Transverse colon (tissue), 4 donors: ENCODE data around the gene PTH1R. TPM values are rescaled to one million over a fixed set of nuclear protein-coding genes. Genes with fewer than 3 reads are reported as not detected.

ENCODE experiments used
- DNase-seq: peaks from one replicate; pipeline ENCODE4 v3.0.0-alpha.2; 2019
- H3K27ac ChIP-seq, 4 donors: fragments of 200-600 bp; sonication (generic); 2 replicates each; pipeline ENCODE4 v1.5.1; 2016 to 2018; ENCODE audit warnings: inconsistent platforms in 4 of 4
- H3K27me3 ChIP-seq: fragments of 200-600 bp; sonication (generic); 2 replicates; pipeline ENCODE4 v1.5.1; 2017; ENCODE audit warnings: inconsistent platforms
- H3K36me3 ChIP-seq, 4 donors: fragments of 200-600 bp; sonication (generic); 2 replicates each; pipeline ENCODE4 v1.5.1; 2017 to 2019; ENCODE audit warnings: inconsistent platforms in 4 of 4
- H3K4me1 ChIP-seq, 4 donors: fragments of 200-600 bp; sonication (generic); 2 replicates each; pipeline ENCODE4 v1.5.1; 2017 to 2020; ENCODE audit warnings: inconsistent platforms in 4 of 4
- H3K4me3 ChIP-seq, 4 donors: fragments of 200-600 bp; sonication (generic); 1 replicate in 1 of 4; 2 replicates in 3 of 4; pipeline versions ENCODE4 v1.5.1 to v1.6.1; 2017 to 2019; ENCODE audit warnings: inconsistent platforms in 4 of 4
- H3K9me3 ChIP-seq, 2 donors: fragments of 200-600 bp; sonication (generic); 2 replicates each; pipeline ENCODE4 v1.5.1; 2017 to 2019; ENCODE audit warnings: inconsistent platforms in 2 of 2
- EP300 ChIP-seq: sonication (generic); formaldehyde crosslinking; IDR thresholded peaks from one replicate; pipeline ENCODE4 v1.6.1; 2017; ENCODE audit warnings: antibody characterized with exemption, low read depth
- POLR2A ChIP-seq: fragments of 450-650 bp; IDR thresholded peaks from one replicate; pipeline ENCODE4 v1.6.1; 2016; ENCODE audit warnings: antibody characterized with exemption, mild to moderate bottlenecking, moderate library complexity
- POLR2AphosphoS5 ChIP-seq, 3 donors: sonication (generic); formaldehyde crosslinking; IDR thresholded peaks; one replicate each; pipeline ENCODE4 v1.6.1; 2016; ENCODE audit warnings: antibody characterized with exemption in 3 of 3
- WGBS, 2 donors: methylation state at CpG; one replicate each; pipeline ENCODE4 v1.1.5; 2018; ENCODE audit warnings: low coverage in 1 of 2; 5-methylcytosine and 5-hydroxymethylcytosine counted together
- in situ Hi-C, 4 donors: fragments of 200-750 bp; cut with MboI; loops; one replicate each; pipeline versions ENCODE4 v1.15.0 to v1.15.1; 2017; ENCODE audit warnings: low sequenced_read_pairs in 3 of 4, low pct_ligation_motif_present in 1 of 4, low pct_unique_long_range_greater_than_20kb in 1 of 4
- intact Hi-C: fragments of 100-400 bp; cut with DNase I; formaldehyde crosslinking; loops from one replicate; pipeline ENCODE4 v1.15.1; 2023; ENCODE audit warnings: low total_unique reads
- total RNA-seq, 4 donors: library from RNA; depleted of rRNA; stranded (reverse); fragments of >200 nt; gene quantifications; one replicate each; pipeline ENCODE4 v1.1.0, GENCODE V29; 2016
- TF ChIP-seq, protein P1 (sequence below), 5 experiments: fragments of 200-600 bp in 3 of 5; fragments of 450-650 bp in 2 of 5; sonication (generic) in 3 of 5; IDR thresholded peaks; 1 replicate in 2 of 5; 2 replicates in 3 of 5; pipeline ENCODE4 v1.5.1; 2016 to 2017; ENCODE audit warnings: antibody characterized with exemption in 5 of 5, inconsistent platforms in 3 of 5, mild to moderate bottlenecking in 2 of 5, moderate library complexity in 1 of 5

The PTH1R gene
- 1 to 10 TPM in 2 of 4 donors, under 1 TPM in 1, not detected in 1; 0.60 to 2.5 (median 1.4) TPM for total RNA-seq

DNA sequence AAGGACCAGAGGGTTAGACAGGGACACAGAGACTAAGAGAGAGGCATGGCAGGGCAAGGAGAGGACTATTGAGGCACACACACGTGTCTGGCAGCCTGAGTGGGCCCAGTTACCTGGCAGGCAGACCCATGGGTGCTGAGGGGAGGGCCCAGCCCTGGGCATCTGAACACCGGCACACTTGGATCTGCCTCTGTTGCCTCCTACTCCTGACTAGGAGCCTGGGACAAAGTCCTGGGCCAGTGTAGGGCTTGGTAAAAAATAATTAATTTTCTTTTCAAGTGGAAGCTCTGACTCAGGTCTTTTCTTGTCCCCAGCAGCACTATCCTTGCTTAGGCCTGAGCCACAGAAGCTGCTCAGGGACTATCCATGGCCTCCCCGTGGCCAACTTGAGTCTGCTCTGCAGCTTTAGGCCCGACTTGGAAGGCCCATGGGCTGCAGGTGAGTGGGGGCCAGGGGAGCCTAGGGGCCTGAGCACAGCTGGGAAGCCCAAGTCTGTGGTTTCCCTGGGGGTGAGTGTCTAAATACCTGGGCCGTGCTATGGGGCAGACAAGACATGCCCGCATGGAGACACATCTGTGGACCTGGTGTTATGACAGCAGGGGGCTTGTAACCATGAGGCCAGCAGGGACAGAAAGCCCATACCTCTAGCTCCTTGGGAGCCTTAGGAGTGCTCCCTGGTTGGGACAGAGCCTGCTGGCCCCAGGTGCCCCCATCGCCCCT, at the start of gene PTH1R:
TSS of gene PTH1R (plus strand) at position 316 of the 720 bp plus-strand sequence. CDS start 5,839 bp downstream, outside the sequence.
- no peaks in the 10 kb centered on the region for H3K9me3 ChIP-seq
- no peak within 1 kb of the TSS for H3K27ac ChIP-seq
- intact Hi-C loops (no loop called here), in situ Hi-C loops (no loop called here)
- TF ChIP-seq POLR2AphosphoS5 (IDR thresholded peaks at IDR 0.05) = no peak
- no peak within 1 kb of the TSS for H3K4me3 ChIP-seq
- H3K4me1 ChIP-seq = peaks cover 4 to 37% (median 22%) of the 10 kb centered on the region in 4 donors
- DNase-seq = no peak
- H3K27me3 ChIP-seq = peaks cover 28% of the 10 kb centered on the region
- 80% methylated on average over 1 to 7 of the region's 7 CpGs for WGBS, 2 donors
- H3K36me3 ChIP-seq = no peaks in the 10 kb centered on the region

DNA sequence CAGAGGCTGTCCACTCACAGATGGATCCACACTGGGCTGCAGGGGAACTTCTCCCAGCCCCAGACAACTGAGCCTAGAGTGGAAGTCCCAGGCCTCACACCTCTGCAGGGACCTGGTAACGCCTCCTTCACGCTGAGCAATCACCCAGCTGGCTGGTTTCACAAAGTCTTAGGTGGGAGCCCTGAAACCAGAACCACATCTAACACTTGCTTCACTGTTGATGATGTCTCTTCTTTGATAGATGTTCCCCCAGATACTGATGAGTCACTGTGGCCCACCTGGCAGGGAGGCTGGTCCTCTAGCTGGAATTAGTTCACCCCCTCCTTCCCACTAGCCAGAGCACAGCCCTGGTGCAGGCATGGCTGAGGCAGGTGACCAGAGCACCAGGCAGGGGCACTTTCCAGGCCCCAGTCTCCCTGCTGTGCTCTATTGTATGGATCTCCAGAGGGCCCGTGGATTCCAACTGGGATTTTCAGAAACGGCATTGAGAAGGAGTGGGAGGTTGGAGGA, 47.8 kb upstream of the PTH1R start:
- DNase-seq = no peak
- H3K4me1 ChIP-seq = no peaks in the 10 kb centered on the region
- no peaks in the 10 kb centered on the region for H3K27me3 ChIP-seq
- no peak overlapping the region for H3K27ac ChIP-seq
- in situ Hi-C loops = no loop called here
- H3K9me3 ChIP-seq = no peaks in the 10 kb centered on the region
- intact Hi-C loops = no loop called here
- no peaks in the 10 kb centered on the region for H3K36me3 ChIP-seq
- WGBS, 2 donors = 79% methylated on average over 4 of the region's 4 CpGs; no CpG with 5 or more reads in 1 of the 2 donors
- no peak overlapping the region for H3K4me3 ChIP-seq
- no peak for TF ChIP-seq POLR2AphosphoS5 (IDR thresholded peaks at IDR 0.05)
- no peak for TF ChIP-seq POLR2A
- no peak for TF ChIP-seq EP300
- TF ChIP-seq, protein P1, sequence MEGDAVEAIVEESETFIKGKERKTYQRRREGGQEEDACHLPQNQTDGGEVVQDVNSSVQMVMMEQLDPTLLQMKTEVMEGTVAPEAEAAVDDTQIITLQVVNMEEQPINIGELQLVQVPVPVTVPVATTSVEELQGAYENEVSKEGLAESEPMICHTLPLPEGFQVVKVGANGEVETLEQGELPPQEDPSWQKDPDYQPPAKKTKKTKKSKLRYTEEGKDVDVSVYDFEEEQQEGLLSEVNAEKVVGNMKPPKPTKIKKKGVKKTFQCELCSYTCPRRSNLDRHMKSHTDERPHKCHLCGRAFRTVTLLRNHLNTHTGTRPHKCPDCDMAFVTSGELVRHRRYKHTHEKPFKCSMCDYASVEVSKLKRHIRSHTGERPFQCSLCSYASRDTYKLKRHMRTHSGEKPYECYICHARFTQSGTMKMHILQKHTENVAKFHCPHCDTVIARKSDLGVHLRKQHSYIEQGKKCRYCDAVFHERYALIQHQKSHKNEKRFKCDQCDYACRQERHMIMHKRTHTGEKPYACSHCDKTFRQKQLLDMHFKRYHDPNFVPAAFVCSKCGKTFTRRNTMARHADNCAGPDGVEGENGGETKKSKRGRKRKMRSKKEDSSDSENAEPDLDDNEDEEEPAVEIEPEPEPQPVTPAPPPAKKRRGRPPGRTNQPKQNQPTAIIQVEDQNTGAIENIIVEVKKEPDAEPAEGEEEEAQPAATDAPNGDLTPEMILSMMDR (IDR thresholded peaks at IDR 0.05) = no peak

DNA sequence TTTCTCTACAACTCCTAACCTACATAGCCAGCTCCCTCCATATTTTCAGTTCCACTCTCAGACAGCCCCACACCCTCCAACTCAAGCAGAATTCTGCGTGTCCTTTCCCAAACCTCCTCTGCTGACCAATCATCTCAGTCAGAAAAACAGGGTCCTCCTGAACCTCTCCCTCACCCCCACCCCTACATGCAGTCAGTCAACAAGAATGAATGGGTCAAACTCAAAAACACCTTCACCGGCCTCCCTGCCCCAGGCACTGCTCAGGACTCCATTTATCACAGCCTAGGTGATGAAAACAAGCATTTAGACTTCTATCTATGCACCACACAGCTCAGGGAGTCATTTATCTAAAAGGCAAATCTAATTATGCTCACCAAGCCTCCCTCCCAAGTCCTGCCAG, 46.7 kb upstream of the PTH1R start:
- Histone ChIP-seq H3K9me3 (no peaks in the 10 kb centered on the region), H3K27ac (no peak overlapping the region), H3K36me3 (no peaks in the 10 kb centered on the region), H3K27me3 (no peaks in the 10 kb centered on the region), H3K4me1 (no peaks in the 10 kb centered on the region), H3K4me3 (no peak overlapping the region)
- intact Hi-C loops (no loop called here), in situ Hi-C loops (no loop called here)
- TF ChIP-seq, protein P1 (IDR thresholded peaks at IDR 0.05) = no peak
- TF ChIP-seq POLR2AphosphoS5 (IDR thresholded peaks at IDR 0.05) (no peak), EP300 (no peak), POLR2A (no peak)
- DNase-seq = no peak
- WGBS, 2 donors = 43 to 87% methylated on average over 1 to 2 of the region's 2 CpGs

DNA sequence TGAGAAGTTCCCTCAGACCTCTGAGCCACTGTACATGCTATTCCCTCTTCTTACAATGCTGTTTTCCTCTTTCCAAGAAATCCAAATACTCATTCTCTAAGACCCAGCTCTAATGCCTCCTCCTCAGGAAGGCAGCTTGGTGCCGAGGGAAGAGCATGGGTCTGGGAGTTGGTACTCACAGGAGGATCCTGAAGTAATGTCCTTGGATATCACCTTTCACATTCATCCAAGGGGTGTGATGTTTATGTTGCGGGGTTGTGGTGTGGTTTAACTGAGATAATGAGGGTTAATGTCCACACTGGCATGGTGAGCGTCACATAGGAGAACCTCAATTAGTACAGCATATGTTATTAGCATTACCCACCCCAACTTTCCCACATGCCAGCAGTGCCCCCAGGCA, 46.2 kb upstream of the PTH1R start:
- DNase-seq = no peak

More for the DNA sequence above, 46.2 kb upstream of the PTH1R start:
- Histone ChIP-seq H3K36me3 (no peaks in the 10 kb centered on the region), H3K4me3 (no peak overlapping the region), H3K4me1 (no peaks in the 10 kb centered on the region), H3K27ac (no peak overlapping the region), H3K9me3 (no peaks in the 10 kb centered on the region), H3K27me3 (no peaks in the 10 kb centered on the region)
- WGBS, 2 donors = 88% methylated on average over 3 of the region's 3 CpGs; no CpG with 5 or more reads in 1 of the 2 donors
- no peak for TF ChIP-seq POLR2AphosphoS5 (IDR thresholded peaks at IDR 0.05)
- TF ChIP-seq, protein P1 (IDR thresholded peaks at IDR 0.05) = no peak
- TF ChIP-seq POLR2A = no peak
- TF ChIP-seq EP300 = no peak
- in situ Hi-C loops = no loop called here
- intact Hi-C loops = no loop called here
